ENCODE measurements around the gene CCDC172.

DNA sequence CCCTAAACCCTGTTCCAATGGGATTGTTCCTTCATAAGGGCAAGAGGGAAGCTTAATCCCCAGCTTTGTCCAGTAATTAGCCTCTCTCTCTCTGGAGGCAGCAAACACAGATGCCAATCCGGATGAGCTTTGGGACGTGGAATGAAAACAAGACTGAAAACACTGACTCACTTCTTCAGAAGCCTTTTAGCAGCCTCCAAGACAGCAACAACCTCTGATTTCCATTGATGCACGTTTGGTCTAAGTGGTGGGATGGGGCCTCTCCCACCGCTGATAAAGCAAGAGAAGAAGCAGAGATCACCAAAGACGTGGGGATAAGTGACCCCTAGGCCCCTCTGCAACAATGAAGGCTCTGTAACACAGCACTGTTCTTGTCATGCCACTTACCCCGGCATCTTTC lies 45.4 kb upstream of the CCDC172 start:
- TF ChIP-seq EZH2 (IDR thresholded peaks at IDR 0.05; ENCODE audit: low read length, missing control alignments), result no peak
- TF ChIP-seq, protein P1, sequence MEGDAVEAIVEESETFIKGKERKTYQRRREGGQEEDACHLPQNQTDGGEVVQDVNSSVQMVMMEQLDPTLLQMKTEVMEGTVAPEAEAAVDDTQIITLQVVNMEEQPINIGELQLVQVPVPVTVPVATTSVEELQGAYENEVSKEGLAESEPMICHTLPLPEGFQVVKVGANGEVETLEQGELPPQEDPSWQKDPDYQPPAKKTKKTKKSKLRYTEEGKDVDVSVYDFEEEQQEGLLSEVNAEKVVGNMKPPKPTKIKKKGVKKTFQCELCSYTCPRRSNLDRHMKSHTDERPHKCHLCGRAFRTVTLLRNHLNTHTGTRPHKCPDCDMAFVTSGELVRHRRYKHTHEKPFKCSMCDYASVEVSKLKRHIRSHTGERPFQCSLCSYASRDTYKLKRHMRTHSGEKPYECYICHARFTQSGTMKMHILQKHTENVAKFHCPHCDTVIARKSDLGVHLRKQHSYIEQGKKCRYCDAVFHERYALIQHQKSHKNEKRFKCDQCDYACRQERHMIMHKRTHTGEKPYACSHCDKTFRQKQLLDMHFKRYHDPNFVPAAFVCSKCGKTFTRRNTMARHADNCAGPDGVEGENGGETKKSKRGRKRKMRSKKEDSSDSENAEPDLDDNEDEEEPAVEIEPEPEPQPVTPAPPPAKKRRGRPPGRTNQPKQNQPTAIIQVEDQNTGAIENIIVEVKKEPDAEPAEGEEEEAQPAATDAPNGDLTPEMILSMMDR (conservative IDR thresholded peaks at IDR 0.05 in 1 of 2, IDR thresholded peaks at IDR 0.05 in 1 of 2; ENCODE audit: low read depth in 1 of 2, low read length in 2 of 2), result no peak
